Femur (tissue), 1 donor: ENCODE data around the gene GSTT2B.
A peak's percentile ranks its signal among the peaks of the same experiment; 100 is the strongest.
"Not testable (repeated sequence)": the region's sequence is repeated elsewhere in the genome, so short reads cannot be mapped to it uniquely, and the experiment has no call there.

ENCODE experiments used
- DNase-seq: peaks from one replicate; pipeline ENCODE4 v3.0.0-alpha.2; 2017

GSTT2B gene

GRCh38 chr22:23980567-23980966, 19.6 kb upstream of the GSTT2B start:
- DNase-seq = not testable (repeated sequence)

- DNase-seq = not testable (repeated sequence)
Measured at GRCh38 chr22:23979557-23980240, 18.7 kb upstream of the GSTT2B start, which contains the start of gene GSTT2. TSS of gene GSTT2 (plus strand) at chr22:23980134.

- DNase-seq = not testable (repeated sequence)
Measured at GRCh38 chr22:23977304-23977703, 16.3 kb upstream of the GSTT2B start.

GRCh38 chr22:23974836-23975352, 13.9 kb upstream of the GSTT2B start:
- not testable (repeated sequence) for DNase-seq

- DNase-seq = not testable (repeated sequence)
Measured at GRCh38 chr22:23974345-23974744, 13.3 kb upstream of the GSTT2B start, which contains the start of gene DDT. TSS of gene DDT (minus strand) at chr22:23974441. CDS start at chr22:23974414, 27 bp downstream.

- DNase-seq = not testable (repeated sequence)
Measured at GRCh38 chr22:23971927-23972326, 10.9 kb upstream of the GSTT2B start.

- DNase-seq = no peak
Measured at GRCh38 chr22:23970816-23971486, 10.0 kb upstream of the GSTT2B start.

- DNase-seq = no peak
Measured at GRCh38 chr22:23970201-23970641, 9.2 kb upstream of the GSTT2B start.

- no peak for DNase-seq
Measured at GRCh38 chr22:23969071-23969470, 8.1 kb upstream of the GSTT2B start.

- DNase-seq = not testable (repeated sequence)
Measured at GRCh38 chr22:23966568-23966967, 5.6 kb upstream of the GSTT2B start, which contains the start of gene DDTL. TSS of gene DDTL (plus strand) at chr22:23966888. CDS start at chr22:23966915, 27 bp downstream.

- DNase-seq = not testable (repeated sequence)
Measured at GRCh38 chr22:23966094-23966493, 5.1 kb upstream of the GSTT2B start.

GRCh38 chr22:23956301-23956900, 4.6 kb downstream of the GSTT2B start:
- peak; percentile 80 for DNase-seq

GRCh38 chr22:23955886-23956285, 5.1 kb downstream of the GSTT2B start:
- not testable (repeated sequence) for DNase-seq

GRCh38 chr22:23954991-23955305, 6.0 kb downstream of the GSTT2B start:
- not testable (repeated sequence) for DNase-seq

GRCh38 chr22:23954193-23954990, 6.6 kb downstream of the GSTT2B start:
- not testable (repeated sequence) for DNase-seq

GRCh38 chr22:23953485-23953884, 7.5 kb downstream of the GSTT2B start:
- not testable (repeated sequence) for DNase-seq

GRCh38 chr22:23952794-23953405, 8.1 kb downstream of the GSTT2B start:
- not testable (repeated sequence) for DNase-seq

GRCh38 chr22:23951383-23951782, 9.6 kb downstream of the GSTT2B start:
- not testable (repeated sequence) for DNase-seq

- not testable (repeated sequence) for DNase-seq
Measured at GRCh38 chr22:23949764-23950163, 11.2 kb downstream of the GSTT2B start.

GRCh38 chr22:23947391-23947790, 13.6 kb downstream of the GSTT2B start:
- not testable (repeated sequence) for DNase-seq

- not testable (repeated sequence) for DNase-seq
Measured at GRCh38 chr22:23940166-23940565, 20.8 kb downstream of the GSTT2B start.

- no peak for DNase-seq
Measured at GRCh38 chr22:23939017-23939357, 22.0 kb downstream of the GSTT2B start.
